C4-2B (cell line): ENCODE results near the gene COX8C.

Source experiments
- ZFX ChIP-seq: fragments of 450-650 bp; IDR thresholded peaks from 2 replicates; pipeline ENCODE4 v1.6.1; 2017
- TF ChIP-seq, protein P1 (sequence below): fragments of 450-650 bp; conservative IDR thresholded peaks from 2 replicates; pipeline ENCODE4 v1.5.1; 2017; ENCODE audit warnings: mild to moderate bottlenecking

DNA sequence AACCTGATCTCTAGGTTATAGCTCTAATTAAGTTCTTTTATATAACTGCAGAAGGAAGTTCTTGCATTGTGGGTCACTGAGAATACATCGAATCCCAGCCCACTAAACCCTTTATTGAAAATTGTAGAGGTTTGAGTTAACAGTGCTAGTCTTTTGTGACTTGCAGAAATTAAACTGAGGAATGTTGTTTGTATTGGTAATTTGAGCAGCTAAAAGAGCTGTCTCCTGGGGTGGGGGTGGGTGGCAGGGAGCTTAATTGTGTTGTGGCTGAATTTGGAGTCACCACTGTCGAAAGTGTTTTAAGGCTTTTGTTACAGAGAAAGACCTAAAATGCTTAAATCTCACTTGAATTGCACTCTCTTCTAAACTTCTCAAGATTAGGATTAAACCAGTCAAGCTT lies 3.2 kb upstream of the COX8C start:
- TF ChIP-seq, protein P1, sequence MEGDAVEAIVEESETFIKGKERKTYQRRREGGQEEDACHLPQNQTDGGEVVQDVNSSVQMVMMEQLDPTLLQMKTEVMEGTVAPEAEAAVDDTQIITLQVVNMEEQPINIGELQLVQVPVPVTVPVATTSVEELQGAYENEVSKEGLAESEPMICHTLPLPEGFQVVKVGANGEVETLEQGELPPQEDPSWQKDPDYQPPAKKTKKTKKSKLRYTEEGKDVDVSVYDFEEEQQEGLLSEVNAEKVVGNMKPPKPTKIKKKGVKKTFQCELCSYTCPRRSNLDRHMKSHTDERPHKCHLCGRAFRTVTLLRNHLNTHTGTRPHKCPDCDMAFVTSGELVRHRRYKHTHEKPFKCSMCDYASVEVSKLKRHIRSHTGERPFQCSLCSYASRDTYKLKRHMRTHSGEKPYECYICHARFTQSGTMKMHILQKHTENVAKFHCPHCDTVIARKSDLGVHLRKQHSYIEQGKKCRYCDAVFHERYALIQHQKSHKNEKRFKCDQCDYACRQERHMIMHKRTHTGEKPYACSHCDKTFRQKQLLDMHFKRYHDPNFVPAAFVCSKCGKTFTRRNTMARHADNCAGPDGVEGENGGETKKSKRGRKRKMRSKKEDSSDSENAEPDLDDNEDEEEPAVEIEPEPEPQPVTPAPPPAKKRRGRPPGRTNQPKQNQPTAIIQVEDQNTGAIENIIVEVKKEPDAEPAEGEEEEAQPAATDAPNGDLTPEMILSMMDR = no peak
- TF ChIP-seq ZFX = no peak
